Measurements from ENCODE around the gene IPO13.

Gene IPO13

GRCh38 chr1:43953361-43953760, 6.6 kb downstream of the IPO13 start:
- no peak for ATAC-seq
- TF ChIP-seq ISL1 (CRISPR knock-in tag; IDR thresholded peaks at IDR 0.05) (no peak), ESRRG (CRISPR knock-in tag; IDR thresholded peaks at IDR 0.05) (no peak), BACH2 (CRISPR knock-in tag; IDR thresholded peaks at IDR 0.05; ENCODE audit: borderline replicate concordance) (no peak), ZFP3 (CRISPR knock-in tag; IDR thresholded peaks at IDR 0.05) (no peak), PPARA (CRISPR knock-in tag; IDR thresholded peaks at IDR 0.05; ENCODE audit: borderline replicate concordance) (no peak), GLIS3 (CRISPR knock-in tag; IDR thresholded peaks at IDR 0.05) (no peak), ZFP30 (CRISPR knock-in tag; IDR thresholded peaks at IDR 0.05) (no peak), ZNF565 (CRISPR knock-in tag; conservative IDR thresholded peaks at IDR 0.05; ENCODE audit: low read depth) (no peak), ZC3H10 (CRISPR knock-in tag; IDR thresholded peaks at IDR 0.05) (no peak), TSHZ2 (CRISPR knock-in tag; IDR thresholded peaks at IDR 0.05) (no peak), OSR1 (CRISPR knock-in tag; IDR thresholded peaks at IDR 0.05) (no peak)
- TF ChIP-seq, protein P1, sequence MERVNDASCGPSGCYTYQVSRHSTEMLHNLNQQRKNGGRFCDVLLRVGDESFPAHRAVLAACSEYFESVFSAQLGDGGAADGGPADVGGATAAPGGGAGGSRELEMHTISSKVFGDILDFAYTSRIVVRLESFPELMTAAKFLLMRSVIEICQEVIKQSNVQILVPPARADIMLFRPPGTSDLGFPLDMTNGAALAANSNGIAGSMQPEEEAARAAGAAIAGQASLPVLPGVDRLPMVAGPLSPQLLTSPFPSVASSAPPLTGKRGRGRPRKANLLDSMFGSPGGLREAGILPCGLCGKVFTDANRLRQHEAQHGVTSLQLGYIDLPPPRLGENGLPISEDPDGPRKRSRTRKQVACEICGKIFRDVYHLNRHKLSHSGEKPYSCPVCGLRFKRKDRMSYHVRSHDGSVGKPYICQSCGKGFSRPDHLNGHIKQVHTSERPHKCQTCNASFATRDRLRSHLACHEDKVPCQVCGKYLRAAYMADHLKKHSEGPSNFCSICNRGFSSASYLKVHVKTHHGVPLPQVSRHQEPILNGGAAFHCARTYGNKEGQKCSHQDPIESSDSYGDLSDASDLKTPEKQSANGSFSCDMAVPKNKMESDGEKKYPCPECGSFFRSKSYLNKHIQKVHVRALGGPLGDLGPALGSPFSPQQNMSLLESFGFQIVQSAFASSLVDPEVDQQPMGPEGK (CRISPR knock-in tag; IDR thresholded peaks at IDR 0.05; ENCODE audit: borderline replicate concordance): no peak
- TF ChIP-seq, protein P2, sequence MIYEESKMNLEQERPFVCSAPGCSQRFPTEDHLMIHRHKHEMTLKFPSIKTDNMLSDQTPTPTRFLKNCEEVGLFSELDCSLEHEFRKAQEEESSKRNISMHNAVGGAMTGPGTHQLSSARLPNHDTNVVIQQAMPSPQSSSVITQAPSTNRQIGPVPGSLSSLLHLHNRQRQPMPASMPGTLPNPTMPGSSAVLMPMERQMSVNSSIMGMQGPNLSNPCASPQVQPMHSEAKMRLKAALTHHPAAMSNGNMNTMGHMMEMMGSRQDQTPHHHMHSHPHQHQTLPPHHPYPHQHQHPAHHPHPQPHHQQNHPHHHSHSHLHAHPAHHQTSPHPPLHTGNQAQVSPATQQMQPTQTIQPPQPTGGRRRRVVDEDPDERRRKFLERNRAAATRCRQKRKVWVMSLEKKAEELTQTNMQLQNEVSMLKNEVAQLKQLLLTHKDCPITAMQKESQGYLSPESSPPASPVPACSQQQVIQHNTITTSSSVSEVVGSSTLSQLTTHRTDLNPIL (CRISPR knock-in tag; IDR thresholded peaks at IDR 0.05; ENCODE audit: low read depth): no peak

- ATAC-seq: no peak
- TF ChIP-seq CSDC2 (CRISPR knock-in tag; IDR thresholded peaks at IDR 0.05): no peak
- TF ChIP-seq TOX (CRISPR knock-in tag; IDR thresholded peaks at IDR 0.05; ENCODE audit: borderline replicate concordance): no peak
- TF ChIP-seq, protein P1 (CRISPR knock-in tag; IDR thresholded peaks at IDR 0.05; ENCODE audit: borderline replicate concordance): no peak
- no peak for TF ChIP-seq ZNF70 (CRISPR knock-in tag; IDR thresholded peaks at IDR 0.05)
- TF ChIP-seq ESRRG (CRISPR knock-in tag; IDR thresholded peaks at IDR 0.05): no peak
- TF ChIP-seq ISL1 (CRISPR knock-in tag; IDR thresholded peaks at IDR 0.05): no peak
- TF ChIP-seq ZC3H10 (CRISPR knock-in tag; IDR thresholded peaks at IDR 0.05): no peak
- TF ChIP-seq ZFP30 (CRISPR knock-in tag; IDR thresholded peaks at IDR 0.05): no peak
- no peak for TF ChIP-seq TCF4 (CRISPR knock-in tag; IDR thresholded peaks at IDR 0.05; ENCODE audit: borderline replicate concordance)
- no peak for TF ChIP-seq BACH2 (CRISPR knock-in tag; IDR thresholded peaks at IDR 0.05; ENCODE audit: borderline replicate concordance)
- no peak for TF ChIP-seq ZNF8 (CRISPR knock-in tag; IDR thresholded peaks at IDR 0.05)
- no peak for TF ChIP-seq PPARA (CRISPR knock-in tag; IDR thresholded peaks at IDR 0.05; ENCODE audit: borderline replicate concordance)
- TF ChIP-seq, protein P3, sequence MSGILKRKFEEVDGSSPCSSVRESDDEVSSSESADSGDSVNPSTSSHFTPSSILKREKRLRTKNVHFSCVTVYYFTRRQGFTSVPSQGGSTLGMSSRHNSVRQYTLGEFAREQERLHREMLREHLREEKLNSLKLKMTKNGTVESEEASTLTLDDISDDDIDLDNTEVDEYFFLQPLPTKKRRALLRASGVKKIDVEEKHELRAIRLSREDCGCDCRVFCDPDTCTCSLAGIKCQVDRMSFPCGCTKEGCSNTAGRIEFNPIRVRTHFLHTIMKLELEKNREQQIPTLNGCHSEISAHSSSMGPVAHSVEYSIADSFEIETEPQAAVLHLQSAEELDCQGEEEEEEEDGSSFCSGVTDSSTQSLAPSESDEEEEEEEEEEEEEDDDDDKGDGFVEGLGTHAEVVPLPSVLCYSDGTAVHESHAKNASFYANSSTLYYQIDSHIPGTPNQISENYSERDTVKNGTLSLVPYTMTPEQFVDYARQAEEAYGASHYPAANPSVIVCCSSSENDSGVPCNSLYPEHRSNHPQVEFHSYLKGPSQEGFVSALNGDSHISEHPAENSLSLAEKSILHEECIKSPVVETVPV (CRISPR knock-in tag; IDR thresholded peaks at IDR 0.05): no peak
Observed at GRCh38 chr1:43954036-43954435, 7.3 kb downstream of the IPO13 start.

- ATAC-seq: no peak
- no peak for TF ChIP-seq RARB (CRISPR knock-in tag; IDR thresholded peaks at IDR 0.05)
- no peak for TF ChIP-seq POU6F1 (CRISPR knock-in tag; IDR thresholded peaks at IDR 0.05; ENCODE audit: borderline replicate concordance, low read depth)
- TF ChIP-seq ARNTL (CRISPR knock-in tag; IDR thresholded peaks at IDR 0.05; ENCODE audit: borderline replicate concordance, low read depth): no peak
- no peak for TF ChIP-seq ZNF565 (CRISPR knock-in tag; conservative IDR thresholded peaks at IDR 0.05; ENCODE audit: low read depth)
- no peak for TF ChIP-seq OSR1 (CRISPR knock-in tag; IDR thresholded peaks at IDR 0.05)
- no peak for TF ChIP-seq ZFP30 (CRISPR knock-in tag; IDR thresholded peaks at IDR 0.05)
- TF ChIP-seq ZC3H10 (CRISPR knock-in tag; IDR thresholded peaks at IDR 0.05): no peak
- TF ChIP-seq ZNF8 (CRISPR knock-in tag; IDR thresholded peaks at IDR 0.05): no peak
- TF ChIP-seq ESRRG (CRISPR knock-in tag; IDR thresholded peaks at IDR 0.05): no peak
- no peak for TF ChIP-seq ISL1 (CRISPR knock-in tag; IDR thresholded peaks at IDR 0.05)
- no peak for TF ChIP-seq PPARA (CRISPR knock-in tag; IDR thresholded peaks at IDR 0.05; ENCODE audit: borderline replicate concordance)
- no peak for TF ChIP-seq CSDC2 (CRISPR knock-in tag; IDR thresholded peaks at IDR 0.05)
- no peak for TF ChIP-seq SNAI2 (CRISPR knock-in tag; IDR thresholded peaks at IDR 0.05)
- no peak for TF ChIP-seq ZFP3 (CRISPR knock-in tag; IDR thresholded peaks at IDR 0.05)
- TF ChIP-seq ZNF70 (CRISPR knock-in tag; IDR thresholded peaks at IDR 0.05): no peak
- no peak for TF ChIP-seq TSHZ2 (CRISPR knock-in tag; IDR thresholded peaks at IDR 0.05)
Observed at GRCh38 chr1:43956234-43956633, 9.5 kb downstream of the IPO13 start.
